Measurements from ENCODE around the gene CCNJL. TPM values are rescaled to one million over a fixed set of nuclear protein-coding genes. Genes with fewer than 3 reads are reported as not detected.
A peak's percentile ranks its signal among the peaks of the same experiment; 100 is the strongest.

CCNJL gene
- total and polyA plus RNA-seq, 2 of the 8 experiments (the other 6 are each of a cell fraction or from before 2014, with no cell fraction given): 34.6 to 44.7 TPM

GRCh38 chr5:160274483-160274931, 37.9 kb downstream of the CCNJL start:
- Histone ChIP-seq H3K4me1 (replicated peaks in 1 of 4; ENCODE audit: control insufficient read depth in 3 of 4, insufficient read depth in 4 of 4, low read length in 3 of 4) (peaks cover 0 to 17% (median 13%) of the 10 kb centered on the region in 4 experiments), H4K20me1 (replicated peaks in 1 of 2; ENCODE audit: control insufficient read depth in 1 of 2, insufficient read depth in 2 of 2, low read length in 2 of 2) (peaks cover 2 to 3% of the 10 kb centered on the region in 2 experiments), H2BK12ac (ENCODE audit: low read depth, low read length) (no peak overlapping the region), H3K9ac (replicated peaks in 1 of 4; ENCODE audit: extremely low read depth in 1 of 4, low read depth in 3 of 4, low read length in 3 of 4) (no peak overlapping the region), H3K36me3 (ENCODE audit: control insufficient read depth in 2 of 4, insufficient read depth in 4 of 4, low read length in 3 of 4) (peaks cover 2 to 21% (median 8%) of the 10 kb centered on the region in 4 experiments; a peak in 6 of 8 replicates), H3K14ac (ENCODE audit: insufficient read length) (no peak overlapping the region), H4K8ac (ENCODE audit: extremely low read depth, insufficient read depth, low read length) (peak overlapping the region; percentile 9; the same call in 1 of the 2 replicates), H3K4ac (replicated peaks; ENCODE audit: insufficient read length, low read depth, low read length) (no peak overlapping the region), H2BK120ac (replicated peaks; ENCODE audit: low read depth, low read length) (no peak overlapping the region), H4K91ac (replicated peaks; ENCODE audit: insufficient read length, low read length) (no peak overlapping the region), H3K79me1 (ENCODE audit: low read depth, low read length) (no peaks in the 10 kb centered on the region; the same call in 1 of the 2 replicates), H4K5ac (ENCODE audit: insufficient read length, low read depth, low read length) (no peak overlapping the region), H2BK15ac (ENCODE audit: low read length) (0 out of 2 replicates have a peak overlapping the region, but pooled peaks have one; percentile 53), H3K27ac (ENCODE audit: low read depth, low read length) (no peak overlapping the region), H3K4me3 (ENCODE audit: extremely low read depth in 1 of 4, insufficient read depth in 2 of 4, low read depth in 3 of 4, low read length in 4 of 4) (no peak overlapping the region), H2BK5ac (ENCODE audit: low read depth, low read length) (0 out of 2 replicates have a peak overlapping the region, but pooled peaks have one; percentile 5), H3K27me3 (replicated peaks in 1 of 4; ENCODE audit: control insufficient read depth in 3 of 4, extremely low read depth in 1 of 4, insufficient read depth in 3 of 4, low read length in 3 of 4) (no peaks in the 10 kb centered on the region), H2AK5ac (ENCODE audit: low read depth, low read length) (no peak overlapping the region), H3K79me2 (ENCODE audit: control insufficient read depth in 1 of 2, insufficient read depth in 2 of 2, low read length in 2 of 2) (peaks cover 0 to 4% of the 10 kb centered on the region in 2 experiments; a peak in 1 of 4 replicates), H2AFZ (ENCODE audit: low read length) (no peak overlapping the region), H3K18ac (ENCODE audit: extremely low read depth, low read length) (peak overlapping the region; percentile 39; the same call in 1 of the 2 replicates), H3K23me2 (ENCODE audit: low read depth, low read length) (no peaks in the 10 kb centered on the region), H2BK20ac (ENCODE audit: low read length) (no peak overlapping the region), H3K9me3 (ENCODE audit: insufficient read depth in 2 of 2, low read depth in 1 of 2, low read length in 1 of 2) (no peaks in the 10 kb centered on the region), H3K4me2 (ENCODE audit: insufficient read depth in 1 of 2, low read depth in 2 of 2, low read length in 2 of 2) (no peak overlapping the region), H3K56ac (replicated peaks; ENCODE audit: insufficient read length, low read depth, low read length) (no peak overlapping the region), H3K23ac (ENCODE audit: insufficient read length) (no peak overlapping the region)
- 90% methylated on average over 5 of the region's 5 CpGs; no CpG with 5 or more reads in 1 of the 2 experiments for WGBS, 2 experiments (ENCODE audit: extremely low coverage in 1 of 2, insufficient coverage in 1 of 2, insufficient read length in 1 of 2, insufficient replicate concordance in 2 of 2, low coverage in 1 of 2, low lambda C conversion rate in 2 of 2, missing lambda C conversion rate in 1 of 2)
- DNase-seq (ENCODE audit: low read depth in 1 of 2, low spot score in 2 of 2) (no peak), FAIRE-seq (no peak)
- ChIA-PET POLR2A (ENCODE audit: partially characterized antibody) (interaction anchor here (0.9 to 1.5 kb wide), 2 partner anchors 22 to 38 kb away, joined by 3 read pairs; partner anchors contain the start of gene CCNJL), CTCF (ENCODE audit: partially characterized antibody) (interaction anchor here (1.2 to 27.2 kb wide), 3 partner anchors 9 to 71 kb away, joined by 5 to 362 read pairs (median 5); no protein-coding TSS in a partner anchor)
- no peak for TF ChIP-seq ATF3 (IDR thresholded peaks at IDR 0.05; ENCODE audit: insufficient read depth, low read depth, low read length)
- TF ChIP-seq RBBP5 (IDR thresholded peaks at IDR 0.05; ENCODE audit: borderline replicate concordance, low read depth, low read length): no peak
- TF ChIP-seq CTCF (IDR thresholded peaks at IDR 0.05; ENCODE audit: control extremely low read depth in 1 of 3, insufficient read depth in 1 of 3, low read depth in 1 of 3, low read length in 3 of 3): no peak
- TF ChIP-seq BACH1 (IDR thresholded peaks at IDR 0.05; ENCODE audit: low read length): no peak
- no peak for TF ChIP-seq ATF2 (IDR thresholded peaks at IDR 0.05; ENCODE audit: low read length)
- TF ChIP-seq HDAC2 (IDR thresholded peaks at IDR 0.05; ENCODE audit: borderline replicate concordance in 1 of 2, low read depth in 2 of 2, low read length in 2 of 2): no peak
- TF ChIP-seq BCL11A (IDR thresholded peaks at IDR 0.05; ENCODE audit: low read depth in 2 of 2, low read length in 2 of 2): no peak

Measured in H1 (cell line).